AG10803 (cell line): ENCODE measurements around the gene WDTC1.
"Not testable (repeated sequence)": the region's sequence is repeated elsewhere in the genome, so short reads cannot be mapped to it uniquely, and the experiment has no call there.

ENCODE experiments used
- DNase-seq: peaks from one replicate; pipeline ENCODE4 v3.0.0; 2010; ENCODE audit warnings: low read depth
- H3K4me3 ChIP-seq: 2 replicates; pipeline ENCODE4 v1.5.1; 2011; ENCODE audit warnings: mild to moderate bottlenecking, low read length, control low read depth
- TF ChIP-seq, protein P1 (sequence below): conservative IDR thresholded peaks from 2 replicates; pipeline ENCODE4 v1.5.1; 2011; ENCODE audit warnings: mild to moderate bottlenecking, low read length, control low read depth, inconsistent platforms

Gene WDTC1

DNA sequence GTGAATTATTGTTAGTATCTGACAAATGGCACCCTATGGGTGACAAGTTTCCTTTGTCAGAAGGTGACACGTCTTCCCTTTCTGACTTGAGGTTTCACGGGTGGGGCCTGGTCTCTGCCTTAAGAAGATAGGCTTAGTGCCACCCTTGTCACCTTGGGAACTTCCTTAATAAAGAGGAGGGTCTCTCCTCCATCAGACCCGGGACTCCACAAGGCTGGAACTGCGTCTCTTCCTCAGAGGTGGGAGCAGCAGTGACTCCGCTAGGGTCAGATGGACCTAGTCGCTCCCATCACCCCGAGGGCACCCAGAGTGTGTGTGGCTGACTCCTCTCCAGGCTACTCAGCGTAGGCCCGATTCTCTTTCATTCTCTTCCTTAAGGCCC is 774 bp upstream of the WDTC1 start:
- no peak for DNase-seq
- TF ChIP-seq, protein P1, sequence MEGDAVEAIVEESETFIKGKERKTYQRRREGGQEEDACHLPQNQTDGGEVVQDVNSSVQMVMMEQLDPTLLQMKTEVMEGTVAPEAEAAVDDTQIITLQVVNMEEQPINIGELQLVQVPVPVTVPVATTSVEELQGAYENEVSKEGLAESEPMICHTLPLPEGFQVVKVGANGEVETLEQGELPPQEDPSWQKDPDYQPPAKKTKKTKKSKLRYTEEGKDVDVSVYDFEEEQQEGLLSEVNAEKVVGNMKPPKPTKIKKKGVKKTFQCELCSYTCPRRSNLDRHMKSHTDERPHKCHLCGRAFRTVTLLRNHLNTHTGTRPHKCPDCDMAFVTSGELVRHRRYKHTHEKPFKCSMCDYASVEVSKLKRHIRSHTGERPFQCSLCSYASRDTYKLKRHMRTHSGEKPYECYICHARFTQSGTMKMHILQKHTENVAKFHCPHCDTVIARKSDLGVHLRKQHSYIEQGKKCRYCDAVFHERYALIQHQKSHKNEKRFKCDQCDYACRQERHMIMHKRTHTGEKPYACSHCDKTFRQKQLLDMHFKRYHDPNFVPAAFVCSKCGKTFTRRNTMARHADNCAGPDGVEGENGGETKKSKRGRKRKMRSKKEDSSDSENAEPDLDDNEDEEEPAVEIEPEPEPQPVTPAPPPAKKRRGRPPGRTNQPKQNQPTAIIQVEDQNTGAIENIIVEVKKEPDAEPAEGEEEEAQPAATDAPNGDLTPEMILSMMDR: no peak
- peak overlapping the region; percentile 56 for H3K4me3 ChIP-seq

DNA sequence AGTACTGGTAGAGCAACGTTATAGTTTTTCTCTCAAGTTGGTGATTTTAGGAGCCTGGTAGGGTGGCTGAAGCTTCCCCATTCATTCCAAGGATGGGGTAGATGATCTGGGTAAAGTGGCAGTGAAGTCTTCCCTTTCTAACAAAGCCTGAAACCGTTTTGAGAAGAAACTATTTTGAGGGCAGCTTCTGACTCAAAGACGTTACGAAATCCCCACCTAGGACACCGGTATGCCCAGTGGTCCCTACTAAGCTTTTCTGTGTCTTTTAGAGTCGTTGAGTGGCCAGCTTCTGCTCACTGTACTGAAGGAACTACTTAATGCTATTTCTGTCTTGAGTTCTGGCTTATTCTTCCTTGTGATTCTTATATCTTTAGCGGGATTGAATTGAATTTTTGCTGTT is 1.4 kb downstream of the WDTC1 start:
- peak; percentile 22 for DNase-seq
- TF ChIP-seq, protein P1: no peak
- peak overlapping the region; percentile 73 for H3K4me3 ChIP-seq

DNA sequence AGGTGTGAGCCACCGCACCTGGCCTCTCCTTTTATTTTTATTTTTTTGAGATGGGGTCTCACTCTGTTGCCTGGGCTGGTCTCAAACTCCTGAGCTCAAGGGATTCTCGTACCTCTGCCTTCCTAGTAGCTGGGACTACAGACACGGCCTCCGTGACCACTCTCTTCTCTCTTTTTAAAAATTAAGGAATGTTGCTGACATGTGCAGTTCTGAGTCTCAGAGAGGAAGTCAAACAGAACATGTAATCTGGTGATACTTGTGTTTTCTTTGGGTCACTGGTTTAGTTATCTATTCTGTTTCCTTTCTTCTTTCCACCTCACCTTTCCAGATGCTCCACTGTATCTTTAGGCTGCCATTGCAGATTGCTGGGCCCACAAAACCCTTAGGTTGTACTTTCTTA is 2.7 kb downstream of the WDTC1 start:
- no peak overlapping the region for H3K4me3 ChIP-seq
- DNase-seq: no peak
- TF ChIP-seq, protein P1: no peak

DNA sequence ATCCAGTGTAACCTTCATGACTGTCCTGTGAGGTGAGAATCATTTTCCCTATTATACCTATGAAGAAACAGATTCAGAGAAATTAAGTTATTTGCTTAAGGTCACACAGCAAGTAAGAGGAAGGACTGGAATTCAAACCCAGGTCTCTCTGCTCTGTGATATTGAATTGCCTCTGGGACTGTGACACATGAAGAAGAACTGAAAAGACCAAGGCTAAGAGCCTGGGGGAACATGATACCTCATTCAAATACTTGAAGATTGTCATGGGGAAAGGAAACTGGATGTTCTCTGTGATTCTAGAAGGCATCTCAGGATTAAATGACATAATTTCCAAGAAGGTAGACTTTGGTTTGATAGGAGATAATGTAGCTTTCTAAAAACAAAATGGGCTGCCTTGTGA is 3.6 kb downstream of the WDTC1 start:
- TF ChIP-seq, protein P1: no peak
- no peak overlapping the region for H3K4me3 ChIP-seq

DNA sequence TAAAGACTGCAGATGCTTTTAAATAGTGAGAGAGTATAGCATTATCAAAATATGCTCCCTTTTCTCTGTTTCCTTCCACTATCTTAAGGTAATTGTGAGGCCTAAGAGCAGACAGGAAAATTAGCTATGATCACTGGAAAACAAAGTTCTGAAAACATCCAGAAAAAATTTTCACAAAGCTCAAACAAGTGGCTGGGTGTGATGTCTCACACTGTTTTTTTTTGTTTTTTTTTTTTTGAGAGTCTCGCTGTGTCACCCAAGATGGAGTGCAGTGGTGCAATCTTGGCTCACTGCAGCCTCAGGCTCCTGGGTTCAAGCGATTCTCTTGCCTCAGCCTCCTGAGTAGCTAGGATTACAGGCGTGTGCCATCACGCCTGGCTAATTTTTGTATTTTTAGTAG is 7.2 kb downstream of the WDTC1 start:
- no peak overlapping the region for H3K4me3 ChIP-seq
- TF ChIP-seq, protein P1: no peak
- DNase-seq: no peak

More for the DNA sequence above, 3.6 kb downstream of the WDTC1 start:
- no peak for DNase-seq

DNA sequence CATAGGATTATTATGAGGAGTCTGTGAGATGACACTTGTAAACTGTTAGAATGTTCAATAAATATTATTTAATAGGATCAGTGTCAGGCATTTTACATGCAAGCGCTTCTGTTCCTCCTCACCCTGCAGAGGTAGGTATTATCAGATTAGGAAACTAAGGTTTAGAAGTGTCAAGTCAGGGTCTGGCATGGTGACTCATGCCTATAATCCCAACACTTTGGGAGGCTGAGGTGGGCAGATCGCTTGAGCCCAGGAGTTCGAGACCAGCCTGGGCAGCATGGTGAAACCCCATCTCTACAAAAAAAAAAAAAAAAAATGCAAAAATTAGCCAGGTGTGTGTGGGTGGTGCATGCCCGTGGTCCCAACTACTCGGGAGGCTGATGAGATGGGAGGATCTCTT is 9.2 kb downstream of the WDTC1 start:
- not testable (repeated sequence) for DNase-seq, H3K4me3 ChIP-seq

DNA sequence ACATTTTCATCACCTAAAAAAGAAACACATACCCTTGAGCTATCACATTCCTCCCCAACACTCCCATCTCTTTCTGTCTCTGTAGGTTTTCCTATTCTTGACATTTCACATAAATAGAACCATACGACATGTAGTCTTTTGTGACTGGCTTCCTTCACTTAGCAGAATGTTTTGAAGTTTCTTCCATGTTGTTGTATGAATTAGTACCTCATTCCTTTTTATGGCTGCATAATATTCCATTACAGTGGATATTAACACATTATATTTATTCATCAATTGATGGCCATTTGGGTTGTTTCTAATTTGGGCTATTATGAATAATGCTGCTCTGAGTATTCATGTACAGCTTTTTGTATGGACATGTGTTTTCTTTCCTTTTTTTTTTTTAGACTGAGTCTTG is 11.8 kb downstream of the WDTC1 start:
- no peak for DNase-seq
- no peak overlapping the region for H3K4me3 ChIP-seq
- TF ChIP-seq, protein P1: no peak

DNA sequence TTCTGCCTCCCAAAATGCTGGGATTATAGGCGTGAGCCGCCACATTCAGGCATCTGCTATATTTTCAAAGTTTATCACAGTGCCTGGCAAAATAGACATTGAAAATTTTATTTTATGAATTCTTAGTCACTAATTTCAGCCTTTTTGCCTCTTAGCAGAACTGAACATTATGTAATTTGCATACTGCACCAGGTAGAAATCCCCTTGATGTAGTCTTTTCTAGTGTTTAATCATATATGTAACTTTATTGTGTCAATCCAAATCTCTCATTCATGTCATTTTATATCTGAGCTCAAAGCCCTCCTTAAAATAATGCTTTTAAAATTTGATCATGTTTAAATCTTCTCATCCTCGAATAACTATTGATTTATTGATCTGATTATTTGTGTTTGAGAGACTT is 19.2 kb downstream of the WDTC1 start:
- H3K4me3 ChIP-seq: no peak overlapping the region
- no peak for DNase-seq
- TF ChIP-seq, protein P1: no peak
